NCI-H510A (cell line): ENCODE data around the gene KNDC1.
"Not testable (repeated sequence)": the region's sequence is repeated elsewhere in the genome, so short reads cannot be mapped to it uniquely, and the experiment has no call there.

Experiments used
- DNase-seq: peaks from one replicate; lab custom pipeline; 2025; lab: John Stamatoyannopoulos, UW

KNDC1 gene, protein sequence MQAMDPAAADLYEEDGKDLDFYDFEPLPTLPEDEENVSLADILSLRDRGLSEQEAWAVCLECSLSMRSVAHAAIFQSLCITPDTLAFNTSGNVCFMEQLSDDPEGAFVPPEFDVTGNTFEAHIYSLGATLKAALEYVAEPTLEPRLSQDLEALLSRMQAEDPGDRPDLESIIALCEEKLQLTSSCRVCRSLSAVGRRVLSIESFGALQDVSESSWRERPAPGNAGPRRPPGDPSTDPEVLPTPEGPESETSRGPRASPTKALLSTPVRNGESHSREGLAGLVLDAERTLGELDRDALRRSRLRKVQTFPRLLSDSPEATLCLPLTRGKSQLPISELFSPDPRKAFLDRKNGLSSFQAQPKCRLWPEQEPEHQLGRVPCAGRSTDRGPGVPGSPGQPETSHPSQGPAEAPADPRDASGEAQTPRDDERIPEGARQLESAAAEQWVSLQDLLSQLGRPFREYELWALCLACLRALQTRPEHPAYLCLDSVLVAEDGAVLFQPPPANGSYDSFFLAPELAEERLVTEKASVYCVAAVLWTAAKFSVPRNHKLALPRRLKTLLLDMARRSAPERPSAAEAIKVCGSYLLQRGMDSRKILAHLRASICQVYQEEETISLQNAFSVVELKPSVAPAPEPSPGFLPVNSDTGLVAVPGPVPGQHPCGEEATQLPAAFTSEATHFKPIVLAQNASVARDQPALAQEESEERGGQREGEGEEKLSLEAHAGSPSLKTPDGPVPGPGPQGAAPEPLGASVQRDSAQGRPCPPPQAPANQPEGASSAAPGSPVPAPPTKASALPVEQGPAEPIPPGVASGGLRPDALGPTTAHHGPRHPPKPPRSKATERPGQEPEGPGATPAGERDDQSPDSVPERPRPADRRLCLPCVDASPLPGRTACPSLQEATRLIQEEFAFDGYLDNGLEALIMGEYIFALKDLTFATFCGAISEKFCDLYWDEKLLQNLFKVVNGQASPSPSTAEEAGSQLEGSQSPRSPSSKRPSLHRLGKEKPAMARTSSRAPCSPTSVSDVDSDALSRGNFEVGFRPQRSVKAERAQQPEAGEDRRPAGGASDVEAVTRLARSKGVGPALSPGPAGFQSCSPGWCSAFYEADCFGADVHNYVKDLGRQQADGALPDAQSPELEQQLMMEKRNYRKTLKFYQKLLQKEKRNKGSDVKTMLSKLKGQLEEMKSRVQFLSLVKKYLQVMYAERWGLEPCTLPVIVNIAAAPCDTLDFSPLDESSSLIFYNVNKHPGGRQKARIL (N-terminal part only)

DNA sequence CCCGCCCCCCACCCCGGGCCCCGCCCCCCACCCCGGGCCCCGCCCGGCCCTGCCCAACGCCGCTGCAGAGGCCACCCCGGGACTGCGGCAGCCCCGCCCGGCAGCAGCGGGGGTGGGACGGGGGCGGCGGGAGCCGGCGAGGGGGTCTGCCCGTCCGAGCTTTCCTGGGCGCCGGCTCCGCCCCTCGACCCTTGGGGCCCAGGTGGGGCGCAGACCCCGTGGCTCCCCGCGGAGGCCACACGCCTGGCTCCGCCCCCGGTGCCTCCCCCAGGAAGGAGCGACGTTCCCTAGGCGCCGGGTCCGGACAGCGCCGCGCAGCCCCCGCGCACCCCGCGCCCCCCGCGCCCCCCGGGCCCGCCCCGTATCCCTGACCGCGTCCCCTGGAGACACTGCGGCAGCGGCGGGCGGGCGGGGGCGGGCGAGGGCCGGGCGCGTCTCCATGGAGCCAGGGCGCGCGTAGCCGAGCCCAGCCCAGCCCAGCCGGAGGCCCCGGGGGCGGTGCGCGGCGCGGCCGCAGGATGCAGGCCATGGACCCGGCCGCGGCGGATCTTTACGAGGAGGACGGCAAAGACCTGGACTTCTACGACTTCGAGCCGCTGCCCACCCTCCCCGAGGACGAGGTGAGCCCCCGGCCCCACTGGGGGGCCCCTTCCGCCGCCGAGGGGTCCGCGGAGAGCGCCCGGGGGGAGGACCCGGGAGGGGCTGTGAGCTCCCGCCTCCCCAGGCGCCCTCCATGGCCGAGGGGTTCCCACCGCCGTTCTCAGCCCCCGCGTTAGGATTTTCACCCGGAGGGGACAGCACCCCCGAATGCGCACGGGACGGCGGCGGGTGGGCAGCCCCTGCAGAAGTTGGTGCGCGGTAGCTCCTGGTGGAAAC, at the start of gene KNDC1:
Gene KNDC1 (plus strand): TSS at position 270 of the 876 bp plus-strand sequence. CDS start 249 bp downstream, at position 519.
- DNase-seq: no peak

DNA sequence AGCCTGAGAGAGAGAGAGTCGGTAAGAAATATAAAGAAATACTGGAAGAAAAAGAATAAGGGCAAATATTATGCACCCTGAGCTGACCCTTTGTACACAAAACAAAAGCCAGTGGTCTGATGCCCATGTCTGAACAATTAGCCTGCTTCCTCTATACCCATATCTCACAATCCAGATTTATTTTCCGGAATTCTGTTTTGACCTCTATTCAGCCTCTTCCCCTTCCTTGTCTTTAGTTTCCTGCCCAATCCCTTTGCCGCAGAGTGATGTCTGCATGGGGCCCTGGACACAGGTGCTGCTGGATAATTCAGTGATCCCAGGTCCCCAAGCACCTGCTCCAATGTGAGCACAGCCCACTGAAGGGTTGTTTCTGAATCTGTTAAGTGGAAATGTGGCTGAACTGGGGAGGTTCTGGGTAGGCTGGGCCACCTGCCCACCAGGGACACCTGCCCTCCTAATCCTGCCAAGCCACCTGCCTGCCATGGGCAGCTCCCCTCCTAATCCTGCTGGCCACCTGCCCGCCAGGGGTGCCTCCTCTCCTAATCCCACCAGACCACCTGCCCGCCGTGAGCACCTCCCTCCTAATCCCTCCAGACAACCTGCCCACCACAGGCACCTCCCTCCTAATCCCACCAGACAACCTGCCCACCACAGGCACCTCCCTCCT, 49.3 kb upstream of the KNDC1 start:
- no peak for DNase-seq

DNA sequence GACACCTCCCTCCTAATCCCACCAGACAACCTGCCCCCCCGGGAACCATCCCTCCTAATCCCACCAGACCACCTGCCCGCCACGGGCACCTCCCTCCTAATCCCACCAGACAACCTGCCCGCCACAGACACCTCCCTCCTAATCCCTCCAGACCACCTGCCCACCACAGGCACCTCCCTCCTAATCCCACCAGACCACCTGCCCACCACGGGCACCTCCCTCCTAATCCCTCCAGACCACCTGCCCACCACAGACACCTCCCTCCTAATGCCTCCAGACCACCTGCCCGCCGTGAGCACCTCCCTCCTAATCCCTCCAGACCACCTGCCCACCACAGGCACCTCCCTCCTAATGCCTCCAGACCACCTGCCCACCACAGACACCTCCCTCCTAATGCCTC, 48.4 kb upstream of the KNDC1 start:
- DNase-seq: not testable (repeated sequence)

DNA sequence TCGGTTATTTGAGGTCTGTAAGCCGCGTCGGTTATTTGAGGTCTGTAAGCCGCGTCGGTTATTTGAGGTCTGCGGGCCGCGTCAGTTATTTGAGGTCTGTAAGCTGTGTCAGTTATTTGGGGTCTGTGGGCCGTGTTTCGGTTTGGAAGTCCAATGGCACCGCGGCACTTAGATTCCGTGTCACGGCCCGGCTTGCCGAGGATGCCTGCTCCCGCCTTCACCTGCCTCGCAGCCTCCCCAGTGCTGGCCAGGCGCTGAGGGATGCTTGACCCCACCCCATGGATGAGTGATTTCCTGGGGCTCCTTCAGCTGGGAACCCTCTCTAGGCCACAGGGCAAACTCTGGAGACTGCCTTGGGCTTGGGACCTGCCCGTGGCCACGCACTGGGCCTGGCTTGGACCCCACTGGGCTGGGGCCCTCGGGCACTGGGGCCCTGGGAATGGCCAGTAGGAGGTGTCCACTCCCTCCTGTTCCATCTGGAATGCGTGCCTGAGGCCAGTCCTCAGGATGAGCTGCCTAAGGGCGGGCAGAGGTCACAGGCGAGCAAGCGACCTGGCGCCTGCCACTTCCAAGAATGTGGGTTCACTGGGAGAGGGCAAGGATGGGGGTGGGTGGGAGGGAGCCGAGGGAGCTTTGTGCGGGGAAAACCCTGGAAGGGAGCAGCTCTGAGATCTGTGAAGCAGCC, 46.7 kb upstream of the KNDC1 start:
- no peak for DNase-seq

DNA sequence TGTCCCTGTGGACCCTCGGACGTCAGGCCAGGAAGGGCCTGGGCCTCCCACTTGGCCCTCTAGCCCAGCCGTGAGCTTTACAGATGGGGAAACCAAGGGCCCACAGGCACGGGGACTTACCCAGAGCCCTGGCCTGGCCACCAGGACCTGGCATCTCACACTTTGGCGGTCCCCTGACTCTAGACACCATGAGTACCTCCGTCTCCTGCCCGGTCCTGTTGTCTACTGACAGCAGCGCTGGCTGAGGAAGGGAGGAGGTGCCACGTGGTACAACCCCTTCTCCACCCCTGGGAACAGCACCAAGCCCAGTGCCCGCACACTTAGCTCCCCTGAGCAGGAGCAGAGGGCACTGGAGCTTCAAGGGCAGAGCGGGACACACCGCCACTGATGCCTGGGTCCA, 46.2 kb upstream of the KNDC1 start:
- DNase-seq: no peak

DNA sequence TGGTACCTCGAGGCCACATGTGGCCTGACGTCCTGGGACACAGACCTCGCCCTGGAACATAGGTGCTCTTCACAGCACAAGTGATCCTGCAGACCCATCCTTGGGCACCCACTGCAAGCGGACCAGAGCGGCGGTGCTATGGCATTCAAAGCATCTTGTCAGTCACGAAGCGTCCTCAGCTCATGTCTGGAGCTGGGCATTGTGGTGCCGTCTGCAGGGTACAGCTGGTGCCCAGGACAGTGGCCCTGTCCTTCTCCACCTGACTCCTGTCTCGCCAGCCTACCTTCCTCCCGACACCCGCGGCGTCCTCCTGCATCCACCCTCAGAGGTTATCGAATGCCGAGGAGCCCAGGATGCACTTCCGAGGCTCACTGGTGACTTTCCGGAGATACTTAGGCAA, 45.8 kb upstream of the KNDC1 start:
- DNase-seq: no peak

DNA sequence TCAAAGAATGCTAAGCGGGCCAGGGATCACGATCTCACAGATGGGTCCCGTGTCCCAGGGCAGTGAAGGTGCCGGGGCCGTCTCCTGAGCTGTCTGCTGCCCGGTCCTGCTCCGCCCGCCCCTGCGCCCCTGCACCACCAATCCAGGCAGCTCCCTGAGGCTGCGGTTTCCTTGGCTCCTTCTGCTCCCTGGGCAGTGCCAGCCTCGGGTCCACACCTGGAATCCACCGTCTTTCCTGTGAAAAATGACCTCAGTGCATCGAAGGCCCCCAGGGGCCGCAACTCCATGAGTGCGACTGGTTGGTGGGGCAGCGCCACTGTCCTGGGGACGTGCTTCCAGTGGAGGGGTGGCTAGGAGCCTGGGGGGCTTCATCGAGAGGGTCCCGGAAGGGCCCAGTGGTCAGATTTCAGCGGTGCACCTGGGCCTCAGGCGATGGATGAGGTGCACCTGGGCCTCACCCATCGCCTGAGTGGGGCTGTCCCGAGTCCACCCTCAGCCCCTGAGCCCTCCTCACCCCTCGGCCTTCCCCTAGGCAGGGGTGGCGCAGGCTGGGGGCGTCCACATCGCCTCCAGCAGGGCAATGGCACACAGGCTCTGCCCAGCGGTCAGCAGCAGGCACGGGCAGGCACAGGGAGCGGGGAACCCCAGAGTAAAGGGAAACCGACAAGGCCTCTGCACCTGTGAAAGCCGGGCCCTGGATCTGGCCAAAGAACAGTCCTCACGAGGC, 45.1 kb upstream of the KNDC1 start:
- no peak for DNase-seq

DNA sequence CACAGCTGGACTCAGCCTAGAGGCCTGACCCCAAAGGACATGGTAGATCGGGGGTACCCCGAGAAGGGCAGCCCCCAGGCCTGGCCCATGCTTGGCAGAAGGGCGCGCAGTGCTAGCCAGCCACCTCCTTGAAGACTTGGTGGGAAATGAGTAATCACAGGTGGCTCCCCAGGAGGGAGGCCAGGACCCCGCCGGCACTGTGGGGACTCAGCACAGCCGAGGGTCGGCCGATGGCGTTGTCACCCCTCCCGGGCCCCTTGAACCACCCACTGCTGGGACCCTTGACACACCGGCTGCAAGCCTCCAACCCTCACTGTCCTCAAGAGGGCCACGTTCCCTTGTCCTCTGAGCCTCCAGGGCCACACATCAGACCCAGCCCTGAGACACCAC, 44.6 kb upstream of the KNDC1 start:
- DNase-seq: no peak

DNA sequence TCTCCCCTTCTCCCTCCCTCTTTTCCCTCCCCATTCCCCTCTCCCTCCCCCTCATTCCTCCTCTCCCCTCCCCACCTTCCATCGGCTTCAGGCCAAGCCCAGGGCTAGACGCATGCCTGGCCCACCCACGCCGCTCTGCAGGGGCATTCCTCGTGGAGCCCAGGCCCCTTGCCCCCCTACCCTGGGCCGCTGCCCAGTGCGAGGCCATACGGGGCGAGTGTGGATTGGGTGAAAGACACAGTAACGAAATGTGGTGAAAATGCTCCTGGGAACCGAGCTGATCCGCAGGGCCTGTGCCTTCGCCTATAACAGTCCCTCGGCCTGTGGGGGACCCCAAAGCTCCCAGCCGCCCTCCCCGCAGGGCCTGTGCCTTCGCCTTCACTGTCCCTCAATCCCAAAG, 44.0 kb upstream of the KNDC1 start:
- DNase-seq: no peak

DNA sequence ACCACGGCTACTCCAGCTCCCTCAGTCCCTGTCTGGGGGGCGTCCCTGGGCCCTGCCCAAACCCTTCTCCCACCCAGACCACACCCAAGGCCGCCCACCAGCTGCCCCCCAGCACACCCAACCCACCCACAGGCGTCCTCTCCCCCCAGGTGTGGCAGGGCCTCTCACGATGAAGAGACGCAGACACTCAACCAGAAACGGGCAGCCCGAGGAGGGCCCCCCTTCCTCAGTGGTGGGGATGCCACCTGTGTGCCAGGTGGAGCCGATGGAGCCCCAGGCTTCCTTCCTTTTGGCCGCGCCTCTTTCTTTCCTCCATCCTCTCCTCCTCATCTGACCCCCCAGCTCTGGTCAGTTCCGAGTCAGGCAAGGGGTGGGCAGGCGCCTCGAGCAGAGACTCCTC, 43.6 kb upstream of the KNDC1 start:
- DNase-seq: no peak

DNA sequence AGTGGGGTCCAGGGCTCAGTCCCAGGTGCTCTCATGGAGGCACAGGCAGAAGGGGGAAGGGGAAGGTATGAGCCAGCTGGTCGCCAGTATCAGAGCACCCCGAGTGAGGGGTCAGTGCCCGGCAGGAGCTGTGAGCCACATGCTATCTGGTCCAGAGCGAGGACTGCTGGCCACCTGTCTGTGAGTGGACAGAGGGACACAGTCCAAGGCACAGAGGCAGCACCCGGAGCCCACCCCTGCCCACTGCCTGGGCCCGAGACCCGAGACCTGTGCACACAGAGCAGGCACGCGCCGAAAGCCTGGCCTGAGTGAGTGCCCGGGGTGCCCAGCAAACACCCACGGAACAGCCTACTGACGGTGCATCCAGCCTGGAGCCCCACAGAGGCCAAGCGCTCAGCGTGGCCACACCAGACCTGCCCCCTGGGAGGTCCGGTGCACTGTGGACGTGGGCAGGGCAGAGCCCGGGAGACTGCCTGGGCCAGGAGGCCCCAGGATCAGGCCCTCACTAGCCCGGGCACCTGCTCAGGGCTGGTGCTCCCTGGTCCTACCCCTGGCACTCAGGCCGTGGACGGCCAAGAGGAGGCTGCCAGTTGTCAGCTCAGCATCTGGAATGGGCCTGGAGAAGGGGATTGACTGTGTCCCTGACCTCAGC, 42.9 kb upstream of the KNDC1 start:
- no peak for DNase-seq

DNA sequence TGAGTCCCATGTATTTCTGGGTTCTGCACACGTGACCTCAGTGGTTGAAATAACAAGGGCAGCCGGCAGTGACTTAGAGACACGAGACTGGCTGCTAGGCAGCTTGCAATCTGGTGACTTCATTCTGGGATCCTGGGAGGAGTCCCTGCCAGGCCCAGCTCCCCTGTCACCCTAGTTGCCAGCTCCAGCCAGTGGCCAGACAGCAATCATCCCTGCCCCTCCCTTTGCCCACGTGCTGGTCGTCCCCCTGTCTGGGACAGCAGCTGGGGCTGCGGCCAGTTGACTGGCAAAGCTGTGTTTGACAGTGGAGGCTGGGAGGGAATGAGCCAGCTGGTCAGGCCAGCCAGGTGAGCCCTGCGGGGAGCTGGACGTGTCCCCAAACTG, 42.3 kb upstream of the KNDC1 start:
- DNase-seq: no peak

DNA sequence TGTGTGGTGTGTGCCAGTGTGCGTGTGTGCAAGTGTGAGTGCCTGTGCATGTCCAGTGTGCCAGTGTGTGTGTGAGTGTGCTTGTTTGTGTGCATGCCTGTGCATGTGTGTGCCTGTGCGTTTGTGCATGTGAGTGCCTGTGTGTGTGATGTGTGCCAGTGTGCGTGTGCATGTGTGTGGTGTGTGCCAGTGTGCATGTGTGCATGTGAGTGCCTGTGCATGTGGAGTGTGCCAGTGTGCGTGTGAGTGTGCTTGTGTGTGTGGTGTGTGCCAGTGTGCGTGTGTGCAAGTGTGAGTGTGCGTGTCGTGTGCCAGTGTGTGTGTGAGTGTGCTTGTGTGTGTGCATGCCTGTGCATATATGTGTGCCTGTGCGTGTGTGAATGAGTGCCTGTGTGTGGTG, 38.5 kb upstream of the KNDC1 start:
- no peak for DNase-seq

DNA sequence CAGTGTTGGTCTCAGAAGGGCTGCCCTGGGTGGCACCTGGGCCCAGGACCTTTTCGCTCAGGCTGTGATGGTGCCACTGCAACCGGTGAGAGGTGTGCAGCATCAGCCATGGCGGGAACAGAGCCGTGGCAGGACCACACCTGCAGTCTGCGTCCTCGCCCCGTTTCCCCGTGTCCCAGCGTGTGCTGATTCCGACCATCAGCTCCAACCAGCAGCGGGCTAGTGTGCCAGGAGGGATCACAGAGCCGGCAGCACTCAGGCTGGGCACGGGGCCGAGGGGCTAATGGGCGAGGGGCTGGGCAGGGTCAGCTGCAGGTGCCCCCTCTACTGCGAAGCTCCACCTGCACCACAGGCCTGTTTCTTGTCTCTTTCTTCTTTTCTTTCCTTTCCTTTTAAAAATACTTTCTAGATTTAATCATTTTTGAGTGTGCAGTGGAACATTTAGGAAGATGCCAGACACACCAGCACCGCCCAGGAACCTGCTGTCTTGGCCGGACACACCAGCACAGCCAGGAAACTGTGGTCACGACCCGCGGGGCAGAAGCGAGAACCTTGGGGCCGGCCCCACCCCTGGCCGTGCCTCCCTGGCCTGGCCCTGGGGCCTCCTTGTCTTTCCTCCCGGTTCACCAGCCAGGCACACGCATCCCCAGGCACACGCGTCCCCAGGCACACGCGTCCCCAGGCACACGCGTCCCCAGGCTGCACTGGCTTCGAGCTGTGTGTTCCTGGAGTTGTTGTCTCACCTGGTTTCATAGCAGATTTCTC, 37.7 kb upstream of the KNDC1 start:
- DNase-seq: no peak

DNA sequence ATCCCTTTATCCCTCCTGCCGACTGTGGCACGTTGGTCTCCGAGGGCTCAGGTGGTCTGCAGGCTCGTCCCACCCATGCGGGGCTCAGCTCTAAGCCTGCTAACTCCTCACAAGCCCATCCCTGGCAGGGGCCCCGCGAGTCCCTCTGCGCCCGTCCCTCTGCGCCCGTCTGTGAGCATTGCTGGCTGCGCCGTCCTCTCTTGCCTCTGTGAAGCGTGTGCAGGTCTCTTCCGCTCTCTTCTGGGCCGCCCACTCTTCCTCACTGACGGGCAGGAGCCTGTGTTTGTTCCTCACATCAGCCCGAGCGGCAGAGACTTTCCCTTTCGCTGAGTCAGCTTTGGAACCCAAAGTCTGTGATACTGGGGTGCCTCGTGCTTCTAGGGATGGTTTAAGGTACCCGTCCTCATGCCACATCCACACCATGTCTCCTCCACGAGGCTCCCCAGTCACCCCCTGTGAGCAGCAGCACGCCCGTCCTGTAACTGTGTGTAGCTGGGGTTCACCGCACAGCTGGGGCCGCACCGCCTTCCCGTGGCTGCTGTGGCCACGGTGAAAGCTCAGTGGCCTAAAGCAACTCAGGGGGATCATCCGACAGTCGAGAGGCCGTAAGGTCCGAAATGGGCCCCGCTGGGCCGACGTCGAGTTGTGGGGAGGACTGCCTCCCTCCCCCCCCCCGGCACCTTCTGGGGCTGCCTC, 36.8 kb upstream of the KNDC1 start:
- DNase-seq: no peak

DNA sequence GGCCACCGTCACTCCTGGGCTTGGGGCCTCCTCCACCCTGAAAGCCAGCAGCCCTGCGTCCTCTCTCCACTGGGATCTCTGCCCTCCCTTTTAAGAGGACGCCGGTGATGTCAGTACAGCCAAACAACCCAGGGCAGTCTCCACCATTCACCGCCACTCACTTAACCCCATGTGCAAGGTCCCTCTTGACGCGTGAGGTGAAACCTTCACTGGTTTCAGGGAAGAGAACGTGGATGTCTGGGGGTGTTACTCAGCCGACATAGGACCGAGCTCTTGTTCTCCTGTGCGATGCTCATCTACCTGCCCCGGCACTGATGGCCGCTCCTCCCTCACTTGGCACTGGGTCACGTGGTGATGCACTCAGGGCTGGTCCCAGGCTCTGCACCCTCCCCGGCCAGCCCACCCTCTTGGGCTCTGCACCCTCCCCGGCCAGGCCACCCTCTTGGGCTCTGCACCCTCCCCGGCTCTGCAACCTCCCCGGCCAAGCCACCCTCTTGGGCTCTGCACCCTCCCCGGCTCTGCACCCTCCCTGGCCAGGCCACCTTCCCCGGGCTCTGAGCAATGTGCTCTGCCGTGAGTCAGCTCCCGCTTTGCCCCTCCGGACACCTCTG, 36.2 kb upstream of the KNDC1 start:
- no peak for DNase-seq
